Measurements from ENCODE around the gene DNAJC13.

DNAJC13 gene

GRCh38 chr3:132435224-132435910 lies 18.1 kb downstream of the DNAJC13 start:
- Histone ChIP-seq H3K27ac (ENCODE audit: low read depth, low read length) (no peak overlapping the region), H3K9me2 (replicated peaks; ENCODE audit: control insufficient read depth, low read length) (no peaks in the 10 kb centered on the region), H3K36me3 (ENCODE audit: control insufficient read depth, low read length) (peaks cover 1% of the 10 kb centered on the region; the same call in 1 of the 2 replicates), H3K27me3 (ENCODE audit: control insufficient read depth, low read length) (no peaks in the 10 kb centered on the region), H3K9me3 (ENCODE audit: control insufficient read depth, insufficient read depth, low read length) (no peaks in the 10 kb centered on the region), H4K20me1 (ENCODE audit: control insufficient read depth, insufficient read depth, low read depth, low read length) (no peaks in the 10 kb centered on the region), H3K4me3 (ENCODE audit: low read length) (no peak overlapping the region), H3K4me1 (ENCODE audit: control insufficient read depth, low read length) (no peaks in the 10 kb centered on the region), H3K4me2 (ENCODE audit: low read length) (no peak overlapping the region), H3K79me2 (ENCODE audit: control insufficient read depth, low read length) (peaks cover 18% of the 10 kb centered on the region), H3F3A (ENCODE audit: control insufficient read depth, insufficient read depth) (no peaks in the 10 kb centered on the region)
- TF ChIP-seq CTCF (IDR thresholded peaks at IDR 0.05; ENCODE audit: low read depth, low read length, poor library complexity, severe bottlenecking) (no peak), EZH2phosphoT487 (IDR thresholded peaks at IDR 0.05; ENCODE audit: borderline replicate concordance, low read length) (no peak)

GRCh38 chr3:132435911-132436425 lies 18.7 kb downstream of the DNAJC13 start:
- no peak for TF ChIP-seq EZH2phosphoT487 (IDR thresholded peaks at IDR 0.05; ENCODE audit: borderline replicate concordance, low read length)
- TF ChIP-seq CTCF (IDR thresholded peaks at IDR 0.05; ENCODE audit: low read depth, low read length, poor library complexity, severe bottlenecking): no peak
- Histone ChIP-seq H3K9me2 (replicated peaks; ENCODE audit: control insufficient read depth, low read length) (no peaks in the 10 kb centered on the region), H3K4me2 (ENCODE audit: low read length) (no peak overlapping the region), H3K27ac (ENCODE audit: low read depth, low read length) (no peak overlapping the region), H4K20me1 (ENCODE audit: control insufficient read depth, insufficient read depth, low read depth, low read length) (no peaks in the 10 kb centered on the region), H3K4me3 (ENCODE audit: low read length) (no peak overlapping the region), H3K9me3 (ENCODE audit: control insufficient read depth, insufficient read depth, low read length) (no peaks in the 10 kb centered on the region), H3F3A (ENCODE audit: control insufficient read depth, insufficient read depth) (no peaks in the 10 kb centered on the region), H3K36me3 (ENCODE audit: control insufficient read depth, low read length) (peaks cover 6% of the 10 kb centered on the region; the same call in 1 of the 2 replicates), H3K79me2 (ENCODE audit: control insufficient read depth, low read length) (peaks cover 12% of the 10 kb centered on the region), H3K4me1 (ENCODE audit: control insufficient read depth, low read length) (no peaks in the 10 kb centered on the region), H3K27me3 (ENCODE audit: control insufficient read depth, low read length) (no peaks in the 10 kb centered on the region)

- Histone ChIP-seq H3K9me2 (replicated peaks; ENCODE audit: control insufficient read depth, low read length) (no peaks in the 10 kb centered on the region), H3K4me1 (ENCODE audit: control insufficient read depth, low read length) (peaks cover 7% of the 10 kb centered on the region), H3K4me2 (ENCODE audit: low read length) (no peak overlapping the region), H3F3A (ENCODE audit: control insufficient read depth, insufficient read depth) (no peaks in the 10 kb centered on the region), H3K36me3 (ENCODE audit: control insufficient read depth, low read length) (peaks cover 12% of the 10 kb centered on the region), H3K79me2 (ENCODE audit: control insufficient read depth, low read length) (no peaks in the 10 kb centered on the region), H3K4me3 (ENCODE audit: low read length) (no peak overlapping the region), H3K27ac (ENCODE audit: low read depth, low read length) (no peak overlapping the region), H3K9me3 (ENCODE audit: control insufficient read depth, insufficient read depth, low read length) (no peaks in the 10 kb centered on the region), H4K20me1 (ENCODE audit: control insufficient read depth, insufficient read depth, low read depth, low read length) (no peaks in the 10 kb centered on the region), H3K27me3 (ENCODE audit: control insufficient read depth, low read length) (no peaks in the 10 kb centered on the region)
- TF ChIP-seq EZH2phosphoT487 (IDR thresholded peaks at IDR 0.05; ENCODE audit: borderline replicate concordance, low read length) (no peak), CTCF (IDR thresholded peaks at IDR 0.05; ENCODE audit: low read depth, low read length, poor library complexity, severe bottlenecking) (no peak)
Measured at GRCh38 chr3:132443421-132443820, 26.1 kb downstream of the DNAJC13 start.
